RKO (cell line): ENCODE data around the gene ASGR2.

Source experiments
- DNase-seq: peaks from one replicate; pipeline ENCODE4 v3.0.0-alpha.2; 2016; ENCODE audit warnings: low spot score

ASGR2 gene

GRCh38 chr17:7060165-7060891, 54.3 kb downstream of the ASGR2 start:
- DNase-seq = peak; percentile 81

GRCh38 chr17:7058831-7059447, 55.7 kb downstream of the ASGR2 start:
- no peak for DNase-seq

GRCh38 chr17:7056386-7056785, 58.2 kb downstream of the ASGR2 start:
- no peak for DNase-seq
